Gastrocnemius medialis (tissue), 4 donors: Measurements from ENCODE around the gene POLA1.

Experiments
- CTCF ChIP-seq, 5 experiments: fragments of 450-650 bp in 3 of 5; fragments of 200-600 bp in 2 of 5; sonication (generic) in 2 of 5; IDR thresholded peaks in 4 of 5; conservative IDR thresholded peaks in 1 of 5; 1 replicate in 4 of 5; 2 replicates in 1 of 5; pipeline ENCODE4 v1.5.1; 2016 to 2019; ENCODE audit warnings: antibody characterized with exemption in 5 of 5, mild to moderate bottlenecking in 3 of 5, moderate library complexity in 3 of 5
- POLR2A ChIP-seq, 2 donors: fragments of 450-650 bp; IDR thresholded peaks; one replicate each; pipeline ENCODE4 v1.6.1; 2017; ENCODE audit warnings: antibody characterized with exemption in 2 of 2, mild to moderate bottlenecking in 2 of 2, moderate library complexity in 2 of 2

- TF ChIP-seq CTCF (IDR thresholded peaks at IDR 0.05 in 4 of 5, conservative IDR thresholded peaks at IDR 0.05 in 1 of 5) (no peak), POLR2A (IDR thresholded peaks at IDR 0.05) (no peak)
These were observed 261.7 kb downstream of the POLA1 start for GRCh38 chrX:24955372-24955930.
